Stimulated activated CD4-positive, alpha-beta T cell treated with anti-CD3 and anti-CD28 coated beads, Interleukin-15, amount 100 ng/mL, for 24 hours (primary cell): Measurements from ENCODE around the gene MCTS1.
"Not testable (repeated sequence)": the region's sequence is repeated elsewhere in the genome, so short reads cannot be mapped to it uniquely, and the experiment has no call there.

Experiments used
- DNase-seq: peaks from one replicate; pipeline ENCODE4 v3.0.0-alpha.2; 2020

The MCTS1 gene, protein sequence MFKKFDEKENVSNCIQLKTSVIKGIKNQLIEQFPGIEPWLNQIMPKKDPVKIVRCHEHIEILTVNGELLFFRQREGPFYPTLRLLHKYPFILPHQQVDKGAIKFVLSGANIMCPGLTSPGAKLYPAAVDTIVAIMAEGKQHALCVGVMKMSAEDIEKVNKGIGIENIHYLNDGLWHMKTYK

DNA sequence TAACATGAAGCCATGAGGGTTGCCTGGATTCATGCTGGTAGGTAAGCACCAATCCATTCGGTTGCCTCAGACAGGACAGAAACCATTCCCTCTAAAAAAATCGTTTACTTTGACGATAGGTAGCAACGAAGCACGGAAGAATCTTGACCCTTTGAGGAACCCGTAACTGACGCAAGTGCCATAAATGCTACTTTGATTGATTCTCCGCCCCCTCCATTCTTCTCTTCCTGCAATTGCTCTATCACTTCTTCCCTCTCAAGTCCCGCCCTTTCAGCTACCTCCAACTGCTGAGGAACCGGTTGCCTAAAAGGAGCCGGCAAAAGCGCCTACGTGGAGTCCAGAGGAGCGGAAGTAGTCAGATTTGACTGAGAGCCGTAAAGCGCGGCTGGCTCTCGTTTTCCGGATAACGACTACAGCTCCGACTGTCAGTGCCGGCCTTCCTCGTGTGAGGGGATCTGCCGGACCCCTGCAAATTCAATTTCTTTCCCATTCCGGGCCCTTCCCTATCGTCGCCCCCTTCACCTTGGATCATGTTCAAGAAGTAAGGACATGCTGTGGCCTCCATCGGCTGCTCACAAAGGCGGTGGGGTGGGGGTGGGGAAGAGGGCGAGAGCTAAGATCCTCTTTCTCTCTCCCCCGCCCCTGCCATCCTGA is at the start of gene MCTS1:
MCTS1 (plus strand) TSS at position 395 of the 654 bp plus-strand sequence; CDS start at position 531, 136 bp downstream.
- peak; percentile 83 for DNase-seq

DNA sequence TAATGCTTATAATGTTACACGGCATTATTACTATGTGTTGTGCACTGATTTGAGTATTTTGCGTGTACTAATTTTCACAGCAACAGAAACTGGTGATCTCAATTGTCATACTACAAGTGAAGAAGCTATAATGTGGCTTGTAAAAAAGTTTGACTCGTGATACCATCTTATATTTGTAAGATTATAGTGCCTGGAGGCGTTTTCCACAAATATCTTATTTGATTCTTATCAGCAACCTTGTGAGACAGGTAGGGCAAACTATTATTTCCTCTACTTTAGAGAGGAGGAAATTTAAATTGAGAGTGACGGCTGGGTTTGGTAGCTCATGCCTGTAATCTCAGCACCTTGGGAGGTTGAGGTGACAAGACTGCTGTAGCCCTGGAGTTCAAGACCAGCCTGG is 47.6 kb upstream of the MCTS1 start:
- DNase-seq = no peak

DNA sequence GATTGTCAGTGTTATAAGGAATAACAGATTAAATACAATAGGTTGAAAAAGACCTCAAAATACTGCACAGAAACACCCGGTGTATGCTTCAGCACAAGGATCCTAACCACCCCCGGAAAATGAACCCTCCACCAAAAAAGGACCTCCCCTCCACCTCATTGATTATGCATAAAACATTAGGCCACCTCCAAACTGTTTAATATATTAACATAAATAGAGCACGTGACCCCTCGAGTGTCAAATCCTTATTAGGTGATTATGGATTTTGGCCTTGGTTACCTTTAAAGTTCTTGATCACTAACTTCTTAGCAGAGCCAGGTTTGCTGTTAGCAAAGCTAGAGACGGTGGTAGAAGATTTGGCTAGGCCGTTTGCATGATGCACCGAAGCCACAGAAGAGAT is 44.1 kb upstream of the MCTS1 start:
- DNase-seq = no peak

DNA sequence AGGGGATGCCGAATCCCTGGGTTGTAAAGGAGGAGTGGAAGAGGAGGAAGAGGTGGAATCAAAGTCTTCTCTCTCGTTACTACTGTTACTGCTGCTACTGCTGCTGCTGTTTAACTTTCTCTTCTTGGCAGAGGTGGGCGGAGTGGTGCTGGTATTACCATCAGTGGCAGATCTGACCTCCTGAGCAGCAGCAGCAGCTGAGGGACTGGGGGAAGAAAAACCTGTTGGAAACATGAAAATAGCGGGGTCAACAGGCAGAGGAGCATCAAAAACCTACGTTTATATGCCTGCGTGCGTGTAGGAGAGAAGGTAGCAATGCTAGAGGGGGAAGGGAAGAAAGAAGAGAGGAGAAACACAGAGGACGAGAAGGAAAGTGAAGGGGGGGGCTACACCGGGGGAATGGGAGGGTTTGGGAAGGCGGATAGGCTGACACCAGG is 43.5 kb upstream of the MCTS1 start:
- DNase-seq = peak; percentile 48

DNA sequence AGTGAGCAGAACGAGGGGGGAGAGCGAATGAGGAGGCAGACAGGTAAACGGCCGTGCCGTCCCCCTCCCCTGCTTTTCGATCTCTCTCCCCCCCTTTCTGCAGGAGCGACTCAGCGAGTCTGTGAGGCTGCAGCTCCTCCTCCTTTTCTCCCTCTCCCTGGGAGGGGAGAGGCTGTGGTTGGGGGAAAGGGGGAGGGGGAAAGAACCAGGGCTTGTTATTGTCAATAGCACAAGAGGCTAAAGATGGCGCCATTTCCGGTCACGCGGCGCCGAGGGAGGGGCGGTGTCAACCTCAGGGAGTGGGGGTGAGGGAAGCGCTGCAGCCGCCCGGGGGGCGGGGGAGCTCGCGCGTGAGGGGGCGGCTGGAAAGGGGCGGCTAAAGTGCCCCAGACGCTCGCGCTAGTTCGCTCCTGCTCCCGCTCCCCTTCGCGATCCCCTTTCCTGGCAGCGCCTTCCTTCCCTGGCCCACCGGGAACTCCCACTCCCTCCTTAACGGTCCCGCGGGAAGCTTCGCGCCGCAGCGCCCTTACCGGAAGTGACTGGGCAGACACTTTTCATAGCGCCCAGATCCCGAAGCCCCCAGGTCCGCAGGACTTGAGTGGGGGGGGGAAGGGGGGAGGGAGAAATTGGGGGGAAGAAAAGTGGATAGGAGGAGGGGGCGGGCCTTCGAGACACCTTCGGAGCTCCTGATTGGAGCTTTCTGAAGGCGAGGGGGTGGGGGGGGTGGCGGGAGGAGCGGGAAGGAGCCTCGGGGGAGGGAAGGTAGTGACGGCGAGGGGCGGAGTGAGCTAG is 42.9 kb upstream of the MCTS1 start, which contains the start of gene CUL4B:
CUL4B (minus strand) TSS at position 121 of the 792 bp plus-strand sequence. CDS start 324 bp downstream, outside the sequence.
- peak; percentile 90 for DNase-seq

DNA sequence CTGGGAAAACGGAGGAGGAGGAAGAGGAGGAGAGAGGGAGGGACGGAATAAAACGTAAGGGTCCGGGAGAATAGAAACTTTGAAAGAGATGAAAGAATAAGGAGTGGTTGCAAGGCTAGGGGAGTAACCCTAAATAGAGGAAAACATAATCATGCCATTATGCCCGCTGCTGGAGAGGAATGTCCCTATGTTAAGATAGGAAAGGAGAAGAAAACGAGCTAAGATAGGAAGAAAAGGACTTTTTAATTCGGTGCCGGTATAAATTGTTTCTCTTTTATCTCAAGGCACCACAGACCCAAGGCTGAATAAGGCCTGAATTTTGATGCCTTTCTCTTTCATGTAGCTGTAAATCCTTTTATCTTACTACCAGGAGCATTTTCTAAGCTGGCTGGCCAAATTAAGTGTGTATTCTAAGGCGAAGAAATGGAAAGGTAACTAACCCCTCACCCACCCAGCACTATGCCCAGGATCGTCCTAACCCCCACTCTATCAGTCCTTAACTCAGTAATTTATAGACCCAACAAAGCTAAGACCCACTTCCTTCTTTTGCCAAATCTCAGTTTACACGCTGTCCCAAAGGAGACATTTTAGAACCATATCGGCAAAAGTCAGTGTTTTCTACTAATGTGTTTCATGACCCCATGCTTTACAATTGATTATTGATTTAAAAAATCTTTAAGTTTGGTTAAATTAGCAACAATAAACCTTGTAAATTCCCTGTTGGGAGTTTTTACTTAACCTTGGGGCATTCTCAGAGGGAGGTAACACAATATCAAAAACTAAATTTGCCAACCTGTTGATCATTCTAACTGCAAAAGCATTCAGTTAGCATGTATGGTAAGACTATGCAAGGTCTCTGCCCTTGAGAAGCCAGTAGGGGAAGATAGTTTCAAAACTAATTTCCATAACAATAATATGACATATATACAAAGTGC is 42.0 kb upstream of the MCTS1 start:
- DNase-seq = no peak

DNA sequence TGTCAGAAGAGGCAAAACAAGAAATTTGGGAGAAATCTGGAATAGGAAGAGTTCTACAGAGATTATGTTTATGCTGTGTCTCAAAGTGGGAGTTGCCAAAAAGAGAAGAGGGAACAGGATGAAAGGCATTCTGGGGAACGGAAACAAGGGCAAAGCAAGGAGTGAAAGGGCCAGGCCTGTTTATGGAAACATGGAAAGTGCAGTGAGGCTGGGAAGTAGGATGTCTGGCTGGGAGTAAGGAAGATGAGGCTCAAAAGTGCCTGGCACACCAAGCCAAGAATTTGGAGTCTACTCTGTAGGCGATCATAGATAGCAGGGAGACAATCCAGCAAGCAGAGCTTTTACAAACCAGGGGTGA is 41.4 kb upstream of the MCTS1 start:
- DNase-seq = no peak

DNA sequence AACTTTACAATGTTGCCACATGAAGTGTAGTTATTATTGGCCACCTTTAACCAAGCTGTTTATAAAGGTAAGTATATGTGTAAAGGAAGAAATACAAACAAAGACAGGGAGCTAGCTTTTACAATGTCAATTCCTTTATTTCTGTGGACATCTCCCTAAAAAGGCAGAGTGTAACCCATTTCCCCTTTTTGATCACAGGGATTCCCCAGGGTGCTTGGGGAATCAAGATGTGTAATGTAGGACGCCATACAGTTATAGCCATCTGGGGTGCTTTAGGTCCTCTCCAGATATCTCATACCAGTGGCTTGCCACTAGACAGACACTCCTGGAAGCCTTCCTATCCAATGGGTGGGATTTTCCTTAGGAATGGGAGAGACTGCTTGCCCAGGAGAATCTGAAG is 39.0 kb upstream of the MCTS1 start:
- DNase-seq = no peak

DNA sequence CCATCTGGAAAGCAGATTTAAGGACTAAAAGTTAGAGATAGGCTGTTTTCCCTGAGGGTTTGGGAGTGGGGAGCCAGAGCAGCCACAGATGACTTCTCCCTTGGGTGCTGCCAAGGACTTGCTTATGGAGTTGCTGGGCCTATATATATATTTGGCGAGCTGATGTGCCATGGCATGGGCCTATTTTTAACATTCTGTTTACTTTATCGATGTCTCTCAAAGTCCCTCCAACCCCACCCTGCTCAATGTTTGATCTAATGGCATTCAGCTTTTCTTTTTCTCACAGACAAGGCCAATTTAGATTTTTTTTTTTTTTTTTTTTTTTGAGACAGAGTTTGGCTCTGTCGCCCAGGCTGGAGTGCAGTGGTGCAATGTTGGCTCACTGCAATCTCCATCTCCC is 37.1 kb upstream of the MCTS1 start:
- no peak for DNase-seq

DNA sequence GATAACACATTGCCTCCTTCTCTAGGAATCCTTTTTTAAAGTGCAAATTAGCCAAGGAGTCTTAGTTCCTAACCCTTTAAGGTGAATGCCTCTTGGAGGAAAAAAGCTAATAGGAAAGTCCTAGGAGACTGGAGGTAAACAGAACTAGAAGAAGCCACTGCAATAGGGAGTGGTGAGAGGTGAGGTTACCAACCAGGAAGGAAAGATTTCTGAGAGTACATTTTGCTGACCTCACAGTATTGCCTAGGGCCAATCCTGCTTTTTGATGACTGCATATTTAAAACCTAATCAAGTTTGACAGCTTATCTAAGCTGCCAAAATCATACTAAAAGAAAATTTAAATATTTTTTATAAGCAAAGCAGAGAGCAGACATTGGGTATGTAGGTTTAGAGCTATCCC is 35.9 kb upstream of the MCTS1 start:
- DNase-seq = no peak

DNA sequence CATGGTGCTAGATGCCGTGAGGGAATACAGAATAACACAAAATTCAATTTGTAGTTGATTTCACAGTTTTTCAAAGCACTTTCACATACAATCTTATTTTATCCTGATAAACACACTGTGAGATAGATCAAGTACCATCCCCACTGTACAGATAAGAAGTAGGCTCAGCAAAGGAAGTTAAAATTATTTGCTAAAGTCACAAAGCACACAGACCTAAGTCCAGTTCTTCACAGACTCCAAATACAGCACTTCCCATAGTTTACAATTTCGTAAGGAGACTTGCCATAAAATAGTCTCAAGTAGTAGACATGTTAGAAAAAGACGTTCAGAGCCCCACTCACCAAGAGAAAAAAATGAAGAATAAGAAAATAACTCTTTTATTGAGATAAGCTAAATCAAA is 35.3 kb upstream of the MCTS1 start:
- DNase-seq = no peak

DNA sequence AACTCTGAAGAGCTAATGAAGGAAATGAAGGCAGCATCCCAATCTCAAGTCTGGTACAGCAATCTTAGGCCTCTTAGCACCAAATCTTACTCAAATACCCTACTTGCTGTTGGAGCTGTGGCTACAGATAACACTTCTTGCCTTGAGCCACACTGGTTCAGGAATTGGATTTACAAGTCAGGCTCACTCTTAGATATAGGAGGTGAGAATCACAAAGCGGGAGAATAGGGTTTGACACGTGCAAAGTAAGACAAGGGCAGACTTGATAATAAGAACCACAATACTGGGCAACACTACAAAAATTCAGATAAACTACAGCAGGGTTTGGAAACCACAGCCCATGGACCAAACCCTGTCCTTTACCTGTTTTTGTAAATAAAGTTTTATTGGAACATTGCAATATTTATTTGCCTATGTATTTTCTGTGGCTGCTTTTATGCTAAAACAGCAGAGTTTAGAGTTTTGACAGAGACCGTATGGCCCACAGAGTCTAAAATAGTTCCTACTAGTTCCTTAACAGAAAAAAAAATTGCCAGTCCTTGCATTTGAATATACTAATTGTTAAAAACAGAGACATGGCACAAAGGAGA is 33.8 kb upstream of the MCTS1 start:
- no peak for DNase-seq

DNA sequence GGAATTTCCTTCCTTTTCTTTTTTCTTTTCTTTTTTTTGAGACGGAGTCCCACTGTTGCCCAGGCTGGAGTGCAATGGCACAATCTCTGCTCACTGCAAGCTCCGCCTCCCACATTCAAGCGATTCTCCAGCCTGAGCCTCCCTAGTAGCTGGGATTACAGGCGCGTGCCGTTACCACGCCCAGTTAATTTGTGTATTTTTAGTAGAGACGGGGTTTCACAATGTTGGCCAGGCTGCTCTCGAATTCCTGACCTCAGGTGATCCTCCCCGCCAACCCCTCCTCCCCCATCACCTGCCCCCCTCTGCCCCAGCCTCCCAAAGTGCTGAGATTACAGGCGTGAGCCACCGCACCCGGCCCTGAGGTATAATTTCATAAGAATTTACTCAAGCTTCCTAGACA is 30.1 kb upstream of the MCTS1 start:
- not testable (repeated sequence) for DNase-seq

DNA sequence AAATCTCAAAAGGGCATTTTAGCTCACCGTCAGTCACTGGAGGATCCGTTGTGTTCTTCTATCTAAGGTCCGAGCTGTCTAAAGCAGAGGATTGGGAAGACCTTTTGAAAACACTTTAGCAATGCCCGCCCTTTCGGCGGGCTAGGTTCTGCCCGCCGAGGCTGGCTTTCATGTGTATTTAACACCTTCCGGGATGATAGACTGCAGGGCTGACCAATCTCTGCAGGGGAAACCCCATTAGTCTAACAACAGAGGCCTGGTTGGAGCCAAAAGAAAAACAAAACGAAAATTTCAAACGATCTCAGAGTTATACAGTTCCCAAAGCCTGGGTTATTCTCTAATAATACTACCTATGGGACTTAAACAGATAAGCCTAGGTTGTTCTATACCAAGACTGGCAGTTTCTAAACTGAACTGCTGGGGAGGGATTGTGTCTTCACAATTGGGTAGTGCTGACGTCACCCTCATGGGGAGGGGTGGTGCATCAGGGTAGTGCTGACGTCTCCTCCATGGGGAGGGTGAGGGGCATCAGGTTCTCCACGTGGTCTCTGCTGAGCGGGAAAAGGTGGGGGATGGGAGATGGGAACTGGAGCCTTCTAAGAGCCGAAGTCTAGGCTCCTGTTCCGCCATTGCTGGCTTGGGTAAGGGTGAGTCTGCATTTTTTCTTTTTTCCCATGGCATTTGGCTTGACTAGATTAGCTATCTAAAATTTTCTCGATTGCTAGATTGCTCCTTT is 28.4 kb upstream of the MCTS1 start:
- no peak for DNase-seq

DNA sequence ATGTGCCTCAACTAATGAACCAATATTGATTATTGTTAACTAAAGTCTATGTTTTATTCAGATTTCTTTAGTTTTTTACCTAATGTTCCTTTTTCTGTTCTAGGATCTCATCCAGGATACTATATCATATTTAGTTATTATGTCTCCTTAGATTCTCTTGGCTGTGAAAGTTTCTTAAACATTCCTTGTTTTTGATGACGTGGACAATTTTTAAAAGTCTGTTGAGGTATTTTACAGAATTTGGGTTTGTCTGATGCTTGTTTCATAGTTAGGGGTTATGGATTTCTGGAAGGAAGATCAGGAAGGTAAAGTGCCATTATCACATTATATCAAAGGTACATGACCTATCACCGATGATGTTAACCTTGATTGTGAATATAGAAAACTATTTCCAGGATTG is 18.2 kb upstream of the MCTS1 start:
- DNase-seq = no peak

DNA sequence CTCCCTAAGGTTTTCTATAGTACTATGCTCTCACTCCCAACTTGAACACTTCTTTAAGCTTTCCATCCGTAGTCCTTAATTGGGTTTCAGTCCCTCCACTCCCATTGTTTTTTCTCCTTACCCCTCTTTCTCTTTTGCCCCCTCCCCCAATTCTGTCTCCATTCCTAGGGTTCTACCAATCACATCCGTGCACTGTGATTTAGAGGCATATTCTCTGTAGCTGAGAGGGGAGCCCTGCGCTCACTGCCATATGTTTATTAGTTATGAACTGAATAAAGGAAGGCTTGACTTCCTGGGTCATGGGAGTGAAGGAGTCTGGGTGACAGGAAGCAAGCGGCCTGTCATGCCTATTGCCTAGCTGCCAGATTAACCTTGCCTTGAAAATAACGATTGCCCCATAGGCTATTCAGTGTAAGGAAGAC is 471 bp downstream of the MCTS1 start:
- peak; percentile 16 for DNase-seq

DNA sequence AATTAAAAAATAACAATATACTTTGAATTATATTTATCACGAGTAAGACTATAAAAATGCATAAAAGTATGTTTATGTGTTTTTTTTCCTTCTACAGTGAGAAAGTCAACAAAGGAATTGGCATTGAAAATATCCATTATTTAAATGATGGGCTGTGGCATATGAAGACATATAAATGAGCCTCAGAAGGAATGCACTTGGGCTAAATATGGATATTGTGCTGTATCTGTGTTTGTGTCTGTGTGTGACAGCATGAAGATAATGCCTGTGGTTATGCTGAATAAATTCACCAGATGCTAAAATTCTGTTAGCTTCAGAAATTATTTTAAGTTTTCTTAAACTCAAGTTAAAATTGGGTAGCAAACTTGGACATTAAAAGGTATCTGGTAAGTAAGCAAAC is 8.2 kb downstream of the MCTS1 start:
- DNase-seq = no peak

DNA sequence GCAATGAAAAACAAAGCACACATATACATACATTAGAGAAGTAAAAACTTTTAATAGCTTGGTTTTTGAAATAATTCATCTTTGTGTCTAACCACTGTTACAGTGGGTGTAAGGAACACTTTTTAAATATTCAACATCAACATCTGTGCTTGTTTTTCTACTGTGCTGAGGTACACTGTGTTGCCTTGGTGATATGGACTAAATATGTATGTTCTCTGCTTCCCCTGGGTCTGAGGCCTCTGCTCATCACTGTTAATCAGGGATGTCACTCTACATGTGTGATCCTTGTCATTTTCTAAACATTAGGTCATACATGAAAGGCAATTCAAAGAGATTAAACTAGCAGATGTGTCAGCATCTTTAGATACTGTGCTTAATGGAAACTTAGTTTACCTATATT is 10.9 kb downstream of the MCTS1 start:
- no peak for DNase-seq

DNA sequence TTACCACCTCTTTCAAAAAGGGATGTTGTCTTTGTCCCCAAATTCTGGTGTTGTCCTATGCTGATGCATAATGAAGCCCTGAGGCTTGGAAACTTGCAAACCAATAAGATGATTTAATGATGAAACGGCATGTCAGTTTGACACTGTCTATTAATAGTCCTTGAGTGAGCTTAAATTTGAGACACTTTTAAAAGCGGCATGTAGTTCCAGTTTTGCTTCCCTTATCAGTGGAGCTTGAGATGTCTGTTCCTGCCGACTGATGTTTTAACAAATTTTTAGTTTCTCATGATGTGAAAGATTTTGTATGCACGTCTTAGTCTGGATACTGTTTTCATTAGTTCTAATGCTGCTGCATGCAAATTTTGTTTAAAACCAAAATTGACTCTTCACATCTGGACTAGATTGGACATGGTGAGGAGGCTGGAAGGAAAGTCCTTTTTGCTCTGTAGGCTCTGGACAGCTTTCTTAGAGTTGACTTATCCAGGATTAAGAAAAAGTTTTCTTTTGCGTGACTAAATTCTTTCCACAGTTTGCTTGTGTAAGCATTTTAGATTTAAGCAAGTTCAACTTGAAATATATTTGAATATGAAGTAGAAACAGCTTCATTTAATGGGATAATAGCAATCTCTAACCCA is 14.2 kb downstream of the MCTS1 start:
- DNase-seq = no peak

DNA sequence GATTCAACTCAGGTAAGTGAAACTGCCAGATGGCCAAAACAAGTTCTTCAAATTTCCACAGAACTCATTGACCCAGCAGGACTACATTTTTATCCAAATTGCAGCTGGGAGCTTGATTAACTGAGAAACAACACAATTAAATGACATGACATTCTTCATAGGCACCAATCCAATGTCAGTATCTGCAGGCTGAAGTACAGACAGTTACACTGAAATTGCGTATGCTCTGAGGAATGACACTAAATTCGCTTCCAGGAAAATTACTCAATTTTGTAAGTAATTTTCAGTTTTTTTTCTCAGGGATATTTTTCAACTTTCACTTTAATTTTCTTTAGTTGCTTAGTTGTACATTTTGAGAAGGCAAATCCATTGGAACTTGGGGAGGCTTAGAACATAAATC is 21.5 kb downstream of the MCTS1 start:
- no peak for DNase-seq
